ENCODE measurements around the gene OR51B2.

Gene OR51B2

DNA sequence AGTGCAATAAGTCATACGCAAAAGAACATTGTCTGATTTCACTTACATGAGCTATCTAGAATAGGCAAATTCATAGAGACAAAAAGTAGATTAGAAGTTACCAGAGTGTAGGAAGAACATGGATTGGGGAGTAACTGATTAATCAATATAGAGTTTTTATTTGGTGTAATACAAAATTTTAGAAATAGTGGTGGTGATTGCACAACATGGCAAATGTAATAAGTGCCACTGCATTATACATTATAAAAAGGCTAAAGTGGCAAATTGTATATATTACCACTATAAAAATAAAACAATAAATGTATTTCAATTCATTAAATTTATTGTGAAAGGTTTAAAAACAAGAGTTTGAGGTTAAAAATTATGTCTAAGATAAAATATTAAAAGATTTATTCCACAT is 13.7 kb downstream of the OR51B2 start:
- DNase-seq (ENCODE audit: low spot score): no peak
- TF ChIP-seq, protein P1, sequence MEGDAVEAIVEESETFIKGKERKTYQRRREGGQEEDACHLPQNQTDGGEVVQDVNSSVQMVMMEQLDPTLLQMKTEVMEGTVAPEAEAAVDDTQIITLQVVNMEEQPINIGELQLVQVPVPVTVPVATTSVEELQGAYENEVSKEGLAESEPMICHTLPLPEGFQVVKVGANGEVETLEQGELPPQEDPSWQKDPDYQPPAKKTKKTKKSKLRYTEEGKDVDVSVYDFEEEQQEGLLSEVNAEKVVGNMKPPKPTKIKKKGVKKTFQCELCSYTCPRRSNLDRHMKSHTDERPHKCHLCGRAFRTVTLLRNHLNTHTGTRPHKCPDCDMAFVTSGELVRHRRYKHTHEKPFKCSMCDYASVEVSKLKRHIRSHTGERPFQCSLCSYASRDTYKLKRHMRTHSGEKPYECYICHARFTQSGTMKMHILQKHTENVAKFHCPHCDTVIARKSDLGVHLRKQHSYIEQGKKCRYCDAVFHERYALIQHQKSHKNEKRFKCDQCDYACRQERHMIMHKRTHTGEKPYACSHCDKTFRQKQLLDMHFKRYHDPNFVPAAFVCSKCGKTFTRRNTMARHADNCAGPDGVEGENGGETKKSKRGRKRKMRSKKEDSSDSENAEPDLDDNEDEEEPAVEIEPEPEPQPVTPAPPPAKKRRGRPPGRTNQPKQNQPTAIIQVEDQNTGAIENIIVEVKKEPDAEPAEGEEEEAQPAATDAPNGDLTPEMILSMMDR (conservative IDR thresholded peaks at IDR 0.05; ENCODE audit: low read depth): no peak
- no peak overlapping the region for H3K27ac ChIP-seq
- ChIA-PET CTCF (interaction anchor here (0.6 kb wide), 1 partner anchor 19 kb away, joined by 3 read pairs; no protein-coding TSS in a partner anchor), POLR2A (ENCODE audit: low non-redundant PET) (no interaction called here)

DNA sequence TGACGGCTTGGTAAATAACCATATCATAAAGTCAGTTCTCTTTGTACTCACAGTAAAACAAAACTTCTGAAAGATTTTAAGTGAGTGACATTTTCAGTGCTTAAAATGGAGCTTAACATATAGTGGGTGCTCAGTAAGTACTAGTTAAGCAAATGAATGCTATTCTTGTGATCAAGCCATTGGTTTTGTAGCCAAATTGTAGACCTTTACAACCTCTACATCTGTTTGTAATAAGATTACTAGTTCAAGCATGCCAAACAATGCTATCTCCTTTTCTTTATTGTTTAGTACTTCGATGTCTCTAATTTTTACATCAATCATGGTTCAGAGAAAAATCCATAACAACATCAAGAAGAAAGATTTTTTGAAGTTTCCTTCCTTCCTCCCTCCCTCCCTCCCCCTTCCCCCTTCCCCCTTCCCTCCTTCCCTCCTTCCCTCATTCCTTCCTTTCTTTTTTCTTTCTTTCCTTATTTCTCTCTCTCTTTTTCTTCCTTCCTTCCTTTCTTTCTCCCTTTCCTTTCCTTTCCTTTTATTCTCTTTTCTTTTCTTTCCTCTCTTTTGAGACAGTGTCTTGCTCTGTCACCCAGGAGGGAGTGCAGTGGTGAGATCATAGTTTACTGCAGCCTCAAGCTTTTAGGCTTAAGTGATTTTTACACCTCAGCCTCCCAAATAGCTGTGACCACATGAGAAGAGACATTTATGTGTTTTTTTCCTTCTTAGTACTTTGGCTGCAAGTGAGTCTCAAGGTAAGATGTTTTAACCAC is 16.7 kb downstream of the OR51B2 start:
- DNase-seq (ENCODE audit: low spot score): no peak
- ChIA-PET CTCF (no interaction called here), POLR2A (ENCODE audit: low non-redundant PET) (no interaction called here)
- no peak overlapping the region for H3K27ac ChIP-seq
- TF ChIP-seq, protein P1 (conservative IDR thresholded peaks at IDR 0.05; ENCODE audit: low read depth): no peak

DNA sequence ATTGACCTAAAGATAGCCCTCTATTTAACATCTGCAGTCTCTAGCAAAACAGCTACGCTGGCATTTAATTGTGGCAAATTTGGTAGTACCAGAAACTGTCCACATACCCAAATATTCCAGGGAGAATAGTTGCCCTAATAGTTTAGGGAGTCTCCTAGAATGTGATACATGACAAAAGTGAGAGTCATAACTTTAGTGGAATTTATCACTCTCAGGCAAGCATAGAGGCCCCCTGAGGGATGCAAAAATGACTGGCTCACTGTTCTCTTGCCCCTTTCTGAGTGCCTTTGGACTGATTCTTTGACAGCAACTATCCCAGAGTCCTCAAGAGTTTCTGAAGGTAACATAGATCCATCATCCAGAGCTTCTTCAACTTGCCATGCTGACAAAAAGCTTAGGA is 20.1 kb downstream of the OR51B2 start:
- CTCF ChIA-PET: no interaction called here
- POLR2A ChIA-PET (ENCODE audit: low non-redundant PET): no interaction called here
- no peak overlapping the region for H3K27ac ChIP-seq
- DNase-seq (ENCODE audit: low spot score): no peak
- TF ChIP-seq, protein P1 (conservative IDR thresholded peaks at IDR 0.05; ENCODE audit: low read depth): no peak

DNA sequence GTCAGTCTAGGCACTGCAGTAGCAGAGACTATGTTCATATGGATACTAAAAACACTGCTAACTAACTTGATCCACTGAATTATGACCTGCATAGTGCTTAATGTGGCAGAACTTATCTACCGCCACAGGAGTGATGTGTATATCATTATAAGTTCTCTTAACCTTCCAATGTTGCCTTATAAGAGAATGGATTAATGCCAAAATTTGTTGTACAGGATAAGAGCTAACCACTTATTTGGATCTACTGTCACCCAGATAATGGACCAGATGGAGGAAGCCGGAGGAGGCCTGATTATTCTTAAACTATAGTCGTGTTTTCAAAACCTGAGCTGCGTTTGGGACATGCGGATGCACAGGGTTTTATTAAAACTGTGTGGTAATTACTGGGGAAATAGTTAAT is 20.5 kb downstream of the OR51B2 start:
- H3K27ac ChIP-seq: no peak overlapping the region
- POLR2A ChIA-PET (ENCODE audit: low non-redundant PET): no interaction called here
- no peak for DNase-seq (ENCODE audit: low spot score)
- CTCF ChIA-PET: no interaction called here
- TF ChIP-seq, protein P1 (conservative IDR thresholded peaks at IDR 0.05; ENCODE audit: low read depth): no peak

DNA sequence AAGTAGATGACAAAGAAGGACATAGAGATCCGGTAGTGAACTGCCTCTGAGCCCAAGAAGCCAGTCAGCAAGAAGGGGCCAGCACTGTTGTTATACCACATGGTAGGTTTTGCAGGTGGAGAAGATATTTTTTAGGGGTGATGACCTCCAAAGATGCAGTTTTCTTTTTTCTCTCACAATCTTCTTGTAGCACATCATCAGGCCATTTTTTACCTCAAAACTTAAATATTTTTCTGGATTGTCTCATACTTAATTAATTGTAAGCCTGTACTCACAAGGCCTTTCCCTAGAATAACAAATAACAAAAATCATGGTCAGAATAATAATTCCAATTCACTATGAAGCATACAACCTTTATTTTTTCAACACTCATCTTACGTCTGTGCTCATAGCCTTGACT is 22.3 kb downstream of the OR51B2 start, which contains the start of gene OR51B4:
OR51B4 (minus strand) TSS at position 101 of the 400 bp plus-strand sequence; CDS start at position 101, 0 bp downstream.
- no peak within 1 kb of the TSS for H3K27ac ChIP-seq
- ChIA-PET CTCF (no interaction called here), POLR2A (ENCODE audit: low non-redundant PET) (no interaction called here)
- no peak for DNase-seq (ENCODE audit: low spot score)
- TF ChIP-seq, protein P1 (conservative IDR thresholded peaks at IDR 0.05; ENCODE audit: low read depth): no peak

DNA sequence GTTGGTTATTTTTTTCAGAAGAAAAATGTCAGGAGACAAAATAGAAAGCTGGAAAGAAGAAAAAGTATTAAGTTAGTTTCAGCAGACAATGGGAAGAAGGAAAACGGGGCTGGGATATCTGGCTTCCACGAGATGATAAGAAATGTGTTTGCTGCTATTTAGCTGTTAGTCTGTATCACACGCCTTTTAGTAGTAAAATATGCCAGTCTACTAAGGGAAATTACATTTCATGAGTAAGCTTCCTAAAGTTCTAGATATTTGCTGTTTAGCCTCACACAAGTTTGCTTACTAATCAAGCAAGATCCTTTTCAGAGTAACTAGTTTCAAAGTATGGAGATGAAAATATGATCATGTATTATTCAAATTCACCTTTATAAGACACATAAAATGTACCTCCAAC is 23.8 kb downstream of the OR51B2 start:
- POLR2A ChIA-PET (ENCODE audit: low non-redundant PET): no interaction called here

More for the DNA sequence above, 23.8 kb downstream of the OR51B2 start:
- no peak for DNase-seq (ENCODE audit: low spot score)
- no peak overlapping the region for H3K27ac ChIP-seq
- CTCF ChIA-PET: interaction anchor here (0.8 kb wide), 1 partner anchor 9 kb away, joined by 3 read pairs; no protein-coding TSS in a partner anchor
- TF ChIP-seq, protein P1 (conservative IDR thresholded peaks at IDR 0.05; ENCODE audit: low read depth): no peak
